Measurements from ENCODE around the gene TIMP1.
A peak's percentile ranks its signal among the peaks of the same experiment; 100 is the strongest.

The TIMP1 gene

GRCh38 chrX:47607091-47607490, 24.9 kb downstream of the TIMP1 start:
- Histone ChIP-seq H3K4me1 (ENCODE audit: insufficient read depth, low read length) (peaks cover 28% of the 10 kb centered on the region), H3K9ac (ENCODE audit: low read depth, low read length) (no peak overlapping the region), H3K36me3 (ENCODE audit: insufficient read depth, low read length) (no peaks in the 10 kb centered on the region), H3K9me3 (ENCODE audit: control insufficient read depth, insufficient read depth, low read length) (no peaks in the 10 kb centered on the region; the same call in 1 of the 2 replicates)

- Histone ChIP-seq H3K9me3 (ENCODE audit: control insufficient read depth, insufficient read depth, low read length) (no peaks in the 10 kb centered on the region; the same call in 1 of the 2 replicates), H3K36me3 (ENCODE audit: insufficient read depth, low read length) (no peaks in the 10 kb centered on the region), H3K4me1 (ENCODE audit: insufficient read depth, low read length) (peaks cover 28% of the 10 kb centered on the region), H3K9ac (ENCODE audit: low read depth, low read length) (no peak overlapping the region)
These were observed 26.0 kb downstream of the TIMP1 start for GRCh38 chrX:47608130-47608810.

- no peaks in the 10 kb centered on the region; the same call in 1 of the 2 replicates for H3K9me3 ChIP-seq (ENCODE audit: control insufficient read depth, insufficient read depth, low read length)
These were observed 28.3 kb downstream of the TIMP1 start for GRCh38 chrX:47610511-47610910.

GRCh38 chrX:47611489-47611888, 29.3 kb downstream of the TIMP1 start:
- Histone ChIP-seq H3K4me1 (ENCODE audit: insufficient read depth, low read length) (peaks cover 22% of the 10 kb centered on the region), H3K9me3 (ENCODE audit: control insufficient read depth, insufficient read depth, low read length) (no peaks in the 10 kb centered on the region; the same call in 1 of the 2 replicates), H3K9ac (ENCODE audit: low read depth, low read length) (no peak overlapping the region), H3K36me3 (ENCODE audit: insufficient read depth, low read length) (no peaks in the 10 kb centered on the region)

More at GRCh38 chrX:47610511-47610910, 28.3 kb downstream of the TIMP1 start:
- Histone ChIP-seq H3K9ac (ENCODE audit: low read depth, low read length) (no peak overlapping the region), H3K4me1 (ENCODE audit: insufficient read depth, low read length) (peaks cover 22% of the 10 kb centered on the region), H3K36me3 (ENCODE audit: insufficient read depth, low read length) (no peaks in the 10 kb centered on the region)

GRCh38 chrX:47611926-47612325, 29.7 kb downstream of the TIMP1 start:
- Histone ChIP-seq H3K9me3 (ENCODE audit: control insufficient read depth, insufficient read depth, low read length) (no peaks in the 10 kb centered on the region; the same call in 1 of the 2 replicates), H3K36me3 (ENCODE audit: insufficient read depth, low read length) (no peaks in the 10 kb centered on the region), H3K9ac (ENCODE audit: low read depth, low read length) (no peak overlapping the region), H3K4me1 (ENCODE audit: insufficient read depth, low read length) (peaks cover 22% of the 10 kb centered on the region)

GRCh38 chrX:47612418-47612817, 30.2 kb downstream of the TIMP1 start:
- H3K36me3 ChIP-seq (ENCODE audit: insufficient read depth, low read length), result no peaks in the 10 kb centered on the region
- H3K9me3 ChIP-seq (ENCODE audit: control insufficient read depth, insufficient read depth, low read length), result no peaks in the 10 kb centered on the region; the same call in 1 of the 2 replicates
- H3K9ac ChIP-seq (ENCODE audit: low read depth, low read length), result no peak overlapping the region
- peaks cover 22% of the 10 kb centered on the region for H3K4me1 ChIP-seq (ENCODE audit: insufficient read depth, low read length)

GRCh38 chrX:47613082-47613481, 30.8 kb downstream of the TIMP1 start:
- Histone ChIP-seq H3K9ac (ENCODE audit: low read depth, low read length) (no peak overlapping the region), H3K9me3 (ENCODE audit: control insufficient read depth, insufficient read depth, low read length) (no peaks in the 10 kb centered on the region; the same call in 1 of the 2 replicates), H3K4me1 (ENCODE audit: insufficient read depth, low read length) (peaks cover 20% of the 10 kb centered on the region), H3K36me3 (ENCODE audit: insufficient read depth, low read length) (no peaks in the 10 kb centered on the region)

GRCh38 chrX:47614618-47615017, 32.4 kb downstream of the TIMP1 start:
- Histone ChIP-seq H3K9me3 (ENCODE audit: control insufficient read depth, insufficient read depth, low read length) (no peaks in the 10 kb centered on the region; the same call in 1 of the 2 replicates), H3K4me1 (ENCODE audit: insufficient read depth, low read length) (peaks cover 7% of the 10 kb centered on the region), H3K36me3 (ENCODE audit: insufficient read depth, low read length) (no peaks in the 10 kb centered on the region), H3K9ac (ENCODE audit: low read depth, low read length) (no peak overlapping the region)

- Histone ChIP-seq H3K9ac (ENCODE audit: low read depth, low read length) (peak overlapping the region; percentile 57; the same call in 1 of the 2 replicates), H3K36me3 (ENCODE audit: insufficient read depth, low read length) (no peaks in the 10 kb centered on the region), H3K4me1 (ENCODE audit: insufficient read depth, low read length) (no peaks in the 10 kb centered on the region; the same call in 1 of the 2 replicates), H3K9me3 (ENCODE audit: control insufficient read depth, insufficient read depth, low read length) (no peaks in the 10 kb centered on the region)
These were observed 36.8 kb downstream of the TIMP1 start for GRCh38 chrX:47618923-47619485.

GRCh38 chrX:47619486-47620302, 37.5 kb downstream of the TIMP1 start, which contains the start of gene SYN1:
TSS of gene SYN1 (minus strand) at chrX:47619857. CDS start at chrX:47619728, 129 bp downstream.
- Histone ChIP-seq H3K36me3 (ENCODE audit: insufficient read depth, low read length) (no peaks in the 10 kb centered on the region), H3K9ac (ENCODE audit: low read depth, low read length) (peak within 1 kb of the TSS; percentile 57; the same call in 1 of the 2 replicates), H3K4me1 (ENCODE audit: insufficient read depth, low read length) (no peaks in the 10 kb centered on the region; the same call in 1 of the 2 replicates), H3K9me3 (ENCODE audit: control insufficient read depth, insufficient read depth, low read length) (no peaks in the 10 kb centered on the region)

GRCh38 chrX:47620303-47620685, 38.1 kb downstream of the TIMP1 start:
- Histone ChIP-seq H3K9ac (ENCODE audit: low read depth, low read length) (peak overlapping the region; percentile 32; the same call in 1 of the 2 replicates), H3K36me3 (ENCODE audit: insufficient read depth, low read length) (no peaks in the 10 kb centered on the region), H3K9me3 (ENCODE audit: control insufficient read depth, insufficient read depth, low read length) (no peaks in the 10 kb centered on the region), H3K4me1 (ENCODE audit: insufficient read depth, low read length) (no peaks in the 10 kb centered on the region; the same call in 1 of the 2 replicates)

GRCh38 chrX:47621851-47622250, 39.6 kb downstream of the TIMP1 start:
- no peaks in the 10 kb centered on the region for H3K9me3 ChIP-seq (ENCODE audit: control insufficient read depth, insufficient read depth, low read length)
- no peaks in the 10 kb centered on the region for H3K36me3 ChIP-seq (ENCODE audit: insufficient read depth, low read length)
- no peaks in the 10 kb centered on the region; the same call in 1 of the 2 replicates for H3K4me1 ChIP-seq (ENCODE audit: insufficient read depth, low read length)
- H3K9ac ChIP-seq (ENCODE audit: low read depth, low read length), result no peak overlapping the region

GRCh38 chrX:47623540-47624027, 41.3 kb downstream of the TIMP1 start:
- peaks cover under 1% of the 10 kb centered on the region; the same call in 1 of the 2 replicates for H3K4me1 ChIP-seq (ENCODE audit: insufficient read depth, low read length)
- H3K36me3 ChIP-seq (ENCODE audit: insufficient read depth, low read length), result no peaks in the 10 kb centered on the region
- H3K9ac ChIP-seq (ENCODE audit: low read depth, low read length), result peak overlapping the region; percentile 50

GRCh38 chrX:47625365-47625764, 43.1 kb downstream of the TIMP1 start:
- no peaks in the 10 kb centered on the region for H3K9me3 ChIP-seq (ENCODE audit: control insufficient read depth, insufficient read depth, low read length)
- H3K9ac ChIP-seq (ENCODE audit: low read depth, low read length), result no peak overlapping the region
- H3K4me1 ChIP-seq (ENCODE audit: insufficient read depth, low read length), result peaks cover 12% of the 10 kb centered on the region; the same call in 1 of the 2 replicates

More at GRCh38 chrX:47623540-47624027, 41.3 kb downstream of the TIMP1 start:
- H3K9me3 ChIP-seq (ENCODE audit: control insufficient read depth, insufficient read depth, low read length), result no peaks in the 10 kb centered on the region

More at GRCh38 chrX:47625365-47625764, 43.1 kb downstream of the TIMP1 start:
- H3K36me3 ChIP-seq (ENCODE audit: insufficient read depth, low read length), result no peaks in the 10 kb centered on the region

Data from ES-I3 (cell line).